GM12878 (cell line): ENCODE results near the gene HP1BP3. TPM values are rescaled to one million over a fixed set of nuclear protein-coding genes. Genes with fewer than 3 reads are reported as not detected.

ENCODE experiments used
- ATAC-seq: fragments of 200-7000 bp; cut with Tn5 transposase; 3 replicates; pipeline ENCODE4 v1.9.1; 2020; ENCODE audit warnings: mild to moderate bottlenecking, moderate library complexity
- BruUV-seq: library from RNA; stranded (reverse); fragments of 400-500 nt; replicated peaks from 2 replicates; lab custom pipeline; 2021; lab: Mats Ljungman, UMichigan
- CTCF ChIA-PET: fragments of 300-600 bp; sonication (Branson Sonifier 250); formaldehyde crosslinking; extraction: SDS; loops from one replicate; lab custom pipeline; 2021; ENCODE audit warnings: inconsistent platforms; lab: Yijun Ruan, JAX
- POLR2A ChIA-PET: fragments of 350-600 bp; formaldehyde crosslinking; extraction: SDS; loops from one replicate; lab custom pipeline; 2021; ENCODE audit warnings: inconsistent platforms; lab: Charles Lee
- RAD21 ChIA-PET: fragments of 300-600 bp; sonication (Branson Sonifier 250); formaldehyde crosslinking; loops from one replicate; lab custom pipeline; 2023; ENCODE audit warnings: antibody characterized with exemption; ENCODE audit not compliant: unreplicated experiment; lab: Charles Lee
- SMC1A ChIA-PET: fragments of 300-600 bp; sonication (Branson Sonifier 250); formaldehyde crosslinking; loops from one replicate; lab custom pipeline; 2023; ENCODE audit not compliant: unreplicated experiment, uncharacterized antibody; lab: Charles Lee
- DNase-seq: peaks from one replicate; pipeline ENCODE4 v3.0.0-alpha.2; 2011; ENCODE audit warnings: low read depth, low spot score
- FAIRE-seq: peaks from 3 replicates; lab custom pipeline; 2011; peaks lifted over from hg19 to GRCh38; lab: Jason Lieb, UNC
- H2AFZ ChIP-seq: 2 replicates; pipeline ENCODE4 v1.6.0; 2011; ENCODE audit warnings: low read depth, low read length, control low read depth; ENCODE audit not compliant: control insufficient read depth
- H3K27ac ChIP-seq: 2 replicates; pipeline ENCODE4 v1.5.1; 2011; ENCODE audit warnings: control low read depth; ENCODE audit not compliant: control insufficient read depth, insufficient read depth
- H3K27me3 ChIP-seq, 2 experiments: replicated peaks in 1 of 2; 2 replicates each; pipeline versions ENCODE4 v1.6.0 to v1.6.1; 2011; ENCODE audit warnings: low read length in 1 of 2; ENCODE audit not compliant: control insufficient read depth in 2 of 2, insufficient read depth in 2 of 2
- H3K36me3 ChIP-seq, 2 experiments: 2 replicates each; pipeline ENCODE4 v1.5.1; 2011; ENCODE audit warnings: low read length in 1 of 2; ENCODE audit not compliant: control insufficient read depth in 2 of 2, insufficient read depth in 2 of 2
- H3K4me1 ChIP-seq: 2 replicates; pipeline ENCODE4 v1.6.1; 2011; ENCODE audit warnings: mild to moderate bottlenecking, low read length, moderate library complexity, mixed read lengths; ENCODE audit not compliant: control insufficient read depth, insufficient read depth
- H3K4me2 ChIP-seq: 2 replicates; pipeline ENCODE4 v1.6.0; 2011; ENCODE audit warnings: control low read depth; ENCODE audit not compliant: control insufficient read depth, insufficient read depth
- H3K4me3 ChIP-seq: fragments of 200-600 bp; sonication (generic); 2 replicates; pipeline ENCODE4 v1.5.1; 2016
- H3K79me2 ChIP-seq: 2 replicates; pipeline ENCODE4 v1.6.0; 2011; ENCODE audit warnings: low read length; ENCODE audit not compliant: control insufficient read depth, insufficient read depth
- H3K9ac ChIP-seq: 2 replicates; pipeline ENCODE4 v1.8.0; 2011; ENCODE audit warnings: low read length, control low read depth, mixed read lengths; ENCODE audit not compliant: control insufficient read depth, insufficient read depth
- H3K9me3 ChIP-seq: replicated peaks from 3 replicates; pipeline ENCODE4 v1.5.1; 2011; ENCODE audit warnings: mild to moderate bottlenecking, low read length; ENCODE audit not compliant: control insufficient read depth, insufficient read depth
- H4K20me1 ChIP-seq: 2 replicates; pipeline ENCODE4 v1.6.0; 2011; ENCODE audit not compliant: control insufficient read depth, insufficient read depth
- E4F1 ChIP-seq: fragments of 450-650 bp; IDR thresholded peaks from 2 replicates; pipeline ENCODE4 v1.6.1; 2018; ENCODE audit warnings: borderline replicate concordance, mild to moderate bottlenecking; ENCODE audit not compliant: partially characterized antibody
- GATAD2B ChIP-seq: fragments of 450-650 bp; conservative IDR thresholded peaks from 2 replicates; pipeline ENCODE4 v1.6.1; 2017; ENCODE audit warnings: low read depth, mild to moderate bottlenecking, moderate library complexity
- NFYA ChIP-seq: IDR thresholded peaks from 2 replicates; pipeline ENCODE4 v1.6.1; 2011; ENCODE audit warnings: low read depth, mild to moderate bottlenecking, low read length, improper control_type of control experiment, borderline replicate concordance
- RB1 ChIP-seq: fragments of 450-650 bp; formaldehyde crosslinking; IDR thresholded peaks from 2 replicates; pipeline ENCODE4 v1.6.1; 2017; ENCODE audit warnings: mild to moderate bottlenecking, borderline replicate concordance
- RBBP5 ChIP-seq: fragments of 200-600 bp; sonication (generic); conservative IDR thresholded peaks from 2 replicates; pipeline ENCODE4 v1.6.1; 2016
- SMARCA5 ChIP-seq: fragments of 450-650 bp; IDR thresholded peaks from 2 replicates; pipeline ENCODE4 v1.6.1; 2017; ENCODE audit warnings: mild to moderate bottlenecking
- TCF3 ChIP-seq: IDR thresholded peaks from 2 replicates; pipeline ENCODE4 v1.6.1; 2012; ENCODE audit warnings: low read depth, mild to moderate bottlenecking, low read length, borderline replicate concordance; ENCODE audit not compliant: insufficient read depth
- TCF7 ChIP-seq: IDR thresholded peaks from 2 replicates; pipeline ENCODE4 v1.6.1; 2014; ENCODE audit warnings: antibody characterized with exemption, borderline replicate concordance
- WGBS: methylation state at CpG from one replicate; pipeline ENCODE4 v1.1.6; 2016; ENCODE audit warnings: low lambda C conversion rate; ENCODE audit not compliant: insufficient replicate concordance, insufficient coverage; ENCODE audit errors: missing lambda C conversion rate; 5-methylcytosine and 5-hydroxymethylcytosine counted together
- in situ Hi-C: fragments of 300-500 bp; cut with MboI; formaldehyde crosslinking; loops from 9 replicates; pipeline ENCODE4 v1.14.3; 2018; ENCODE audit warnings: mixed read lengths
- intact Hi-C: fragments of 100-400 bp; cut with micrococcal nuclease; formaldehyde crosslinking; loops from one replicate; pipeline ENCODE4 v1.14.2; 2022; ENCODE audit not compliant: unreplicated experiment
- polyA plus RNA-seq, 11 experiments: library from polyadenylated mRNA; depleted of rRNA in 4 of 11; unstranded in 6 of 11; stranded (reverse) in 5 of 11; fragments of >200 nt; fragmentation: Nextera tagmentation in 4 of 11; fragmentation: Illumina TruSeq in 1 of 11; extraction: Ambion mirVana in 4 of 11; extraction: Trizol in 1 of 11; gene quantifications; 1 replicate in 1 of 11; 2 replicates in 10 of 11; pipeline versions ENCODE4 v1.2.1 to v1.2.3, GENCODE V29; 2011 to 2016; ENCODE audit warnings: inconsistent platforms in 2 of 11, missing spikeins in 2 of 11, low read depth in 1 of 11
- total RNA-seq, 4 experiments: library from RNA; depleted of rRNA in 3 of 4; stranded (reverse); fragments of >200 nt in 3 of 4; fragmentation: Illumina TruSeq in 1 of 4; extraction: Trizol in 1 of 4; gene quantifications; 2 replicates each; pipeline versions ENCODE4 v1.2.1 to v1.2.3, GENCODE V29; 2013 to 2021
- TF ChIP-seq, protein P1 (sequence below): fragments of 450-650 bp; IDR thresholded peaks from 2 replicates; pipeline ENCODE4 v1.6.1; 2016; ENCODE audit warnings: mild to moderate bottlenecking, moderate library complexity, borderline replicate concordance

The HP1BP3 gene
- total and polyA plus RNA-seq, 10 of the 15 experiments (the other 5 are each of a cell fraction or from before 2014, with no cell fraction given): 32.6 to 188 (median 133) TPM

DNA sequence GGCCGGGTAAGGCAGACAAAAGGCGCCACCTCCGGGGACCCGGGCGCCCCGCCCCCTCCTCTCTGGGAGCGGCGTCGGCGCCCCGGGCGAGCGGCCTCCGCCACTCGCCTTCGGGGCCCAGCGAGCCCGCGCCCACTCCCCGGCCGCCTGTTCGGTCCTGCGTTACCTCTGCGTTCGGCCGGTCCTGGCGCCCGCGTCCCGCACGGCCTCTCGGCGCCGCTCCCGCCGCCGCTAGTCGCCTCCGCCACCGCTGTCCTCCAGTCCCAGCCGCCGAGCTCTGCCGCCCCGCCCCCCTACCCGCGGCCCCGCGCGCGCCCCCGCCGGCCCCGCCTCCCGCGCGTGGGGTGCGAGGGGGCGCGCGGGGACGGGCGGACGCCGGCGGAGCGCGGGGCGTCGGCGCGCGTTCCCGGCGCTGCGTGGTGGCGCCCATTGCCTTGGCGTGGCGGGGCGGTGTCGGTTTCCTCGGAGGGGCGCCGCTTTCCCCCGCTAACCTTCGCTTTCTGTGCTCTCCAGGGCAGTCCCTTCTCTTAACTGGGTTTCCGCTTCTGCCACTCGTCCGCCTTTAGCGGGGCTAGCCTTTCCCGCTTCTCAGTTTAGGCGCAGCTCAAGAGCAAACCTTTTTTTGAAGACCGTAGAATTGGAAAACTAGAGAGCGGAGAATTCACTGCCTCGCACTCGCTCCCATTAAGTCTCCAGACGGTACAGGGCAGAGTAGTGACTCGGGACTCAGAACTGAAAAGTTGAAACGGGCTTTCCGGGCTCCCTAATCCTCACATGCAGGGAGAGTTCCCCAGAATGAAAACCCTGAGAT lies at the start of gene HP1BP3 (continued):
- TF ChIP-seq, protein P1, sequence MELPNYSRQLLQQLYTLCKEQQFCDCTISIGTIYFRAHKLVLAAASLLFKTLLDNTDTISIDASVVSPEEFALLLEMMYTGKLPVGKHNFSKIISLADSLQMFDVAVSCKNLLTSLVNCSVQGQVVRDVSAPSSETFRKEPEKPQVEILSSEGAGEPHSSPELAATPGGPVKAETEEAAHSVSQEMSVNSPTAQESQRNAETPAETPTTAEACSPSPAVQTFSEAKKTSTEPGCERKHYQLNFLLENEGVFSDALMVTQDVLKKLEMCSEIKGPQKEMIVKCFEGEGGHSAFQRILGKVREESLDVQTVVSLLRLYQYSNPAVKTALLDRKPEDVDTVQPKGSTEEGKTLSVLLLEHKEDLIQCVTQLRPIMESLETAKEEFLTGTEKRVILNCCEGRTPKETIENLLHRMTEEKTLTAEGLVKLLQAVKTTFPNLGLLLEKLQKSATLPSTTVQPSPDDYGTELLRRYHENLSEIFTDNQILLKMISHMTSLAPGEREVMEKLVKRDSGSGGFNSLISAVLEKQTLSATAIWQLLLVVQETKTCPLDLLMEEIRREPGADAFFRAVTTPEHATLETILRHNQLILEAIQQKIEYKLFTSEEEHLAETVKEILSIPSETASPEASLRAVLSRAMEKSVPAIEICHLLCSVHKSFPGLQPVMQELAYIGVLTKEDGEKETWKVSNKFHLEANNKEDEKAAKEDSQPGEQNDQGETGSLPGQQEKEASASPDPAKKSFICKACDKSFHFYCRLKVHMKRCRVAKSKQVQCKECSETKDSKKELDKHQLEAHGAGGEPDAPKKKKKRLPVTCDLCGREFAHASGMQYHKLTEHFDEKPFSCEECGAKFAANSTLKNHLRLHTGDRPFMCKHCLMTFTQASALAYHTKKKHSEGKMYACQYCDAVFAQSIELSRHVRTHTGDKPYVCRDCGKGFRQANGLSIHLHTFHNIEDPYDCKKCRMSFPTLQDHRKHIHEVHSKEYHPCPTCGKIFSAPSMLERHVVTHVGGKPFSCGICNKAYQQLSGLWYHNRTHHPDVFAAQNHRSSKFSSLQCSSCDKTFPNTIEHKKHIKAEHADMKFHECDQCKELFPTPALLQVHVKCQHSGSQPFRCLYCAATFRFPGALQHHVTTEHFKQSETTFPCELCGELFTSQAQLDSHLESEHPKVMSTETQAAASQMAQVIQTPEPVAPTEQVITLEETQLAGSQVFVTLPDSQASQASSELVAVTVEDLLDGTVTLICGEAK: peak; percentile 52; the same call in 1 of the 2 replicates
- TF ChIP-seq SMARCA5: peak; percentile 61; the same call in 1 of the 2 replicates
- peak; percentile 15; the same call in 1 of the 2 replicates for TF ChIP-seq GATAD2B
- peak; percentile 52; the same call in 1 of the 2 replicates for TF ChIP-seq RB1

- RAD21 ChIA-PET: no interaction called here
- Histone ChIP-seq H3K9ac (no peak overlapping the region), H3K27me3 (no peaks in the 10 kb centered on the region), H3K9me3 (no peaks in the 10 kb centered on the region), H3K36me3 (peaks cover 0 to 5% of the 10 kb centered on the region in 2 experiments; a peak in 1 of 4 replicates), H3K4me1 (no peaks in the 10 kb centered on the region), H4K20me1 (no peaks in the 10 kb centered on the region), H3K4me3 (no peak overlapping the region), H3K4me2 (no peak overlapping the region), H3K79me2 (no peaks in the 10 kb centered on the region), H2AFZ (no peak overlapping the region), H3K27ac (no peak overlapping the region)
- CTCF ChIA-PET: no interaction called here
- 96% methylated on average over 4 of the region's 4 CpGs for WGBS
- SMC1A ChIA-PET: interaction anchor here (0.6 to 0.9 kb wide), 2 partner anchors 13 to 46 kb away, joined by 3 to 4 read pairs; no protein-coding TSS in a partner anchor
- FAIRE-seq (no peak), ATAC-seq (no peak), DNase-seq (no peak)
- POLR2A ChIA-PET: no interaction called here
- no peak for TF ChIP-seq E4F1
- no peak for TF ChIP-seq TCF3
- no peak for TF ChIP-seq TCF7
- no peak for TF ChIP-seq RBBP5
- no peak for TF ChIP-seq NFYA
- intact Hi-C loops (no loop called here), in situ Hi-C loops (no loop called here)
- BruUV-seq: no TSS peak
Observed at GRCh38 chr1:20836230-20836629, 49.1 kb upstream of the HP1BP3 start.
